ENCODE data around the gene OSR1.

GRCh38 chr2:19320813-19321212 lies 37.6 kb downstream of the OSR1 start:
- TF ChIP-seq, protein P1, sequence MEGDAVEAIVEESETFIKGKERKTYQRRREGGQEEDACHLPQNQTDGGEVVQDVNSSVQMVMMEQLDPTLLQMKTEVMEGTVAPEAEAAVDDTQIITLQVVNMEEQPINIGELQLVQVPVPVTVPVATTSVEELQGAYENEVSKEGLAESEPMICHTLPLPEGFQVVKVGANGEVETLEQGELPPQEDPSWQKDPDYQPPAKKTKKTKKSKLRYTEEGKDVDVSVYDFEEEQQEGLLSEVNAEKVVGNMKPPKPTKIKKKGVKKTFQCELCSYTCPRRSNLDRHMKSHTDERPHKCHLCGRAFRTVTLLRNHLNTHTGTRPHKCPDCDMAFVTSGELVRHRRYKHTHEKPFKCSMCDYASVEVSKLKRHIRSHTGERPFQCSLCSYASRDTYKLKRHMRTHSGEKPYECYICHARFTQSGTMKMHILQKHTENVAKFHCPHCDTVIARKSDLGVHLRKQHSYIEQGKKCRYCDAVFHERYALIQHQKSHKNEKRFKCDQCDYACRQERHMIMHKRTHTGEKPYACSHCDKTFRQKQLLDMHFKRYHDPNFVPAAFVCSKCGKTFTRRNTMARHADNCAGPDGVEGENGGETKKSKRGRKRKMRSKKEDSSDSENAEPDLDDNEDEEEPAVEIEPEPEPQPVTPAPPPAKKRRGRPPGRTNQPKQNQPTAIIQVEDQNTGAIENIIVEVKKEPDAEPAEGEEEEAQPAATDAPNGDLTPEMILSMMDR (IDR thresholded peaks at IDR 0.05) = no peak
- TF ChIP-seq ZFX (IDR thresholded peaks at IDR 0.05; ENCODE audit: borderline replicate concordance) = no peak

All from 22Rv1 (cell line).